ENCODE data around the gene CAB39. TPM values are rescaled to one million over a fixed set of nuclear protein-coding genes. Genes with fewer than 3 reads are reported as not detected.
A peak's percentile ranks its signal among the peaks of the same experiment; 100 is the strongest.
"Not testable (repeated sequence)": the region's sequence is repeated elsewhere in the genome, so short reads cannot be mapped to it uniquely, and the experiment has no call there.

CAB39 gene
- total RNA-seq, 1 donor from 2014 or later, result 78.7 TPM

GRCh38 chr2:230696670-230697069 is 16.0 kb upstream of the CAB39 start:
- ATAC-seq (no peak), DNase-seq (no peak)
- no peaks in the 10 kb centered on the region for H3K4me1 ChIP-seq
- H3K9me3 ChIP-seq, result no peaks in the 10 kb centered on the region
- no peak overlapping the region for H3K27ac ChIP-seq
- H3K36me3 ChIP-seq, result no peaks in the 10 kb centered on the region
- intact Hi-C loops (cut with DNase I), result no loop called here
- no peak overlapping the region for H3K4me3 ChIP-seq
- TF ChIP-seq, protein P1, sequence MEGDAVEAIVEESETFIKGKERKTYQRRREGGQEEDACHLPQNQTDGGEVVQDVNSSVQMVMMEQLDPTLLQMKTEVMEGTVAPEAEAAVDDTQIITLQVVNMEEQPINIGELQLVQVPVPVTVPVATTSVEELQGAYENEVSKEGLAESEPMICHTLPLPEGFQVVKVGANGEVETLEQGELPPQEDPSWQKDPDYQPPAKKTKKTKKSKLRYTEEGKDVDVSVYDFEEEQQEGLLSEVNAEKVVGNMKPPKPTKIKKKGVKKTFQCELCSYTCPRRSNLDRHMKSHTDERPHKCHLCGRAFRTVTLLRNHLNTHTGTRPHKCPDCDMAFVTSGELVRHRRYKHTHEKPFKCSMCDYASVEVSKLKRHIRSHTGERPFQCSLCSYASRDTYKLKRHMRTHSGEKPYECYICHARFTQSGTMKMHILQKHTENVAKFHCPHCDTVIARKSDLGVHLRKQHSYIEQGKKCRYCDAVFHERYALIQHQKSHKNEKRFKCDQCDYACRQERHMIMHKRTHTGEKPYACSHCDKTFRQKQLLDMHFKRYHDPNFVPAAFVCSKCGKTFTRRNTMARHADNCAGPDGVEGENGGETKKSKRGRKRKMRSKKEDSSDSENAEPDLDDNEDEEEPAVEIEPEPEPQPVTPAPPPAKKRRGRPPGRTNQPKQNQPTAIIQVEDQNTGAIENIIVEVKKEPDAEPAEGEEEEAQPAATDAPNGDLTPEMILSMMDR (IDR thresholded peaks at IDR 0.05), result no peak
- H3K27me3 ChIP-seq (ENCODE audit: low read depth), result no peaks in the 10 kb centered on the region

DNA sequence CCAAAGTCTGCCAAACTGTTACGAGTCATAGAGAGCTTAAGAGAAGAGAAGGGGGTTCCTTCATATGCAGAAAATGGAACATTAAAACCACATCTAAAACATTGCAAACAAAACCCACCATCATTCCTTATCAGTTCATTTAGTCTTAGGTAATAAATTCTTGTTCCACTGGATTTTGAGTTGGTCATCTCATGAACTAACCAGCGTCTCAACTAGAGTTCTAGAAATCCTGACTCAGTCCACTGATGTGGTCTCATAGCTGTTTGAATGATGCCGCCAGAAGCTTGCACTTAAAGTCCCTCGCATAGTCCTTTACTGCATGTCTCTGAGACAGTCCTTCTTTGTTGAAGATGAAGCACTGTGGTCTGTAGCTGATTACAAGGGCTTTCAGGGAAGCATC is 15.0 kb upstream of the CAB39 start:
- DNase-seq, result no peak
- H3K36me3 ChIP-seq, result no peaks in the 10 kb centered on the region
- TF ChIP-seq, protein P1 (IDR thresholded peaks at IDR 0.05), result no peak
- intact Hi-C loops (cut with DNase I), result no loop called here
- H3K4me3 ChIP-seq, result no peak overlapping the region
- no peaks in the 10 kb centered on the region for H3K27me3 ChIP-seq (ENCODE audit: low read depth)
- no peak for ATAC-seq
- H3K27ac ChIP-seq, result no peak overlapping the region
- H3K9me3 ChIP-seq, result no peaks in the 10 kb centered on the region
- no peaks in the 10 kb centered on the region for H3K4me1 ChIP-seq

DNA sequence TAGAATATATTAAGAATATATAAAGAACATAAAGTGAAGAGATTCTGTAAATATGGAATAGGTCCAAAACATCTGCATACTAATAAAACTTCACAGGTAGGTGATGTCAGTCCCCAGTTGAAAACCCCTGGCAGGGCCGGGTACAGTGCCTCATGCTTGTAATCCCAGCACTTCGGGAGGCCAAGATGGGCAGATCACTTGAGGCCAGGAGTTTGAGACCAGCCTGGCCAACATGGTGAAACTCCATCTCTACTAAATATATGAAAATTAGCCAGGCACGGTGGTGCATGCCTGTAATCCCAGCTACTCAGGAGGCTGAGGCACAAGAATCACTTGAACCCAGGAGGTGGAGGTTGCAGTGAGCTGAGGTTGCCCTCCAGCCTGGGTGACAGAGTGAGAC is 13.9 kb upstream of the CAB39 start:
- H3K9me3 ChIP-seq; H3K27ac ChIP-seq; H3K27me3 ChIP-seq (ENCODE audit: low read depth); H3K4me1 ChIP-seq; H3K36me3 ChIP-seq; ATAC-seq; H3K4me3 ChIP-seq; DNase-seq; intact Hi-C loops (cut with DNase I): not testable (repeated sequence)

GRCh38 chr2:230700447-230700846 is 12.2 kb upstream of the CAB39 start:
- TF ChIP-seq, protein P1 (IDR thresholded peaks at IDR 0.05), result no peak
- no peaks in the 10 kb centered on the region for H3K36me3 ChIP-seq
- no peak overlapping the region for H3K4me3 ChIP-seq
- peak; percentile 28 to 62 for ATAC-seq
- no peaks in the 10 kb centered on the region for H3K27me3 ChIP-seq (ENCODE audit: low read depth)
- H3K9me3 ChIP-seq, result no peaks in the 10 kb centered on the region
- no peak for DNase-seq
- H3K27ac ChIP-seq, result no peak overlapping the region
- intact Hi-C loops (cut with DNase I), result no loop called here
- no peaks in the 10 kb centered on the region for H3K4me1 ChIP-seq

DNA sequence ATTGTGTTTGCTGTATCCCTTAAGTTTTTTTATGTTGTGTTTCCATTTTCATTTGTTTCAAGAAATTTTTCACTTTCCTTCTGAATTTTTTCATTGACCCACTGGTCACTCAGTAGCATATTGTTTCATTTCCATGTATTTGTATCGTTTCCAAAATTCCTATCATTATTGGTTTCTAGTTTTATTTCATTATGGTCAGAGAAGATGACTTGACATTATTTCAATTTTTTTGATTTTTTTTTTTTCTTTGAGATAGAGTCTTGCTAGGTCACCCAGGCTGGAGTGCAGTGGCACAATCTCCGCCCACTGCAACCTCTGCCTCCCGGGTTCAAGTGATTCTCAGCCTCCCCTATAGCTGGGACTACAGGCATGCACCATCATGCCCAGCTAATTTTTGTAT is 11.3 kb upstream of the CAB39 start:
- TF ChIP-seq, protein P1 (IDR thresholded peaks at IDR 0.05), result no peak
- no peaks in the 10 kb centered on the region for H3K4me1 ChIP-seq
- DNase-seq (no peak), ATAC-seq (no peak)
- no peaks in the 10 kb centered on the region for H3K36me3 ChIP-seq
- intact Hi-C loops (cut with DNase I), result no loop called here
- H3K27me3 ChIP-seq (ENCODE audit: low read depth), result no peaks in the 10 kb centered on the region
- H3K27ac ChIP-seq, result no peak overlapping the region
- no peak overlapping the region for H3K4me3 ChIP-seq
- no peaks in the 10 kb centered on the region for H3K9me3 ChIP-seq

- ATAC-seq; H3K27ac ChIP-seq; intact Hi-C loops (cut with DNase I); H3K4me3 ChIP-seq; H3K36me3 ChIP-seq; H3K9me3 ChIP-seq; DNase-seq; H3K4me1 ChIP-seq; H3K27me3 ChIP-seq (ENCODE audit: low read depth): not testable (repeated sequence)
Observed at GRCh38 chr2:230702457-230702856, 10.2 kb upstream of the CAB39 start.

DNA sequence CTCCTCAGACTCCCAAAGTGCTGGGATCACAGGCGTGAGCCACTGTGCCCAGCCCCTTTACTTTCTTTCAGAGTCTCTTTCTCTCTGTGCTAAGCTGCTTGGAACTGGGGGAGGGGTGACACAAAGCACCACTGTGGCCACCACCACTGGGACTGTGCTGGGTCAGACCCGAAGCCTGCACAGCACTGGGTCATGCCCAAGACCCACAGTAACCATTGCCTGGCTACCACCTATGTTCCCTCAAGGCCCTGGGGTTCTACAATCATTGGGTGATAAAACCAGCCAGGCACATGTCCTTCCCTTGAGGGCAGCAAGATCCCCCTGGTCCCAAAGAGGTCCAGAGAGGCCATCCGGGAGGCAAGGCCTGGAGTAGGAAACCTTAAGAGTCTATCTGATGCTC is 9.1 kb upstream of the CAB39 start:
- DNase-seq (no peak), ATAC-seq (no peak)
- Histone ChIP-seq H3K4me3 (no peak overlapping the region), H3K9me3 (no peaks in the 10 kb centered on the region), H3K27ac (no peak overlapping the region), H3K27me3 (ENCODE audit: low read depth) (no peaks in the 10 kb centered on the region), H3K4me1 (no peaks in the 10 kb centered on the region), H3K36me3 (no peaks in the 10 kb centered on the region)
- intact Hi-C loops (cut with DNase I), result no loop called here
- TF ChIP-seq, protein P1 (IDR thresholded peaks at IDR 0.05), result no peak
